Endothelial cell of umbilical vein (primary cell): ENCODE measurements around the gene OTUD1. TPM values are rescaled to one million over a fixed set of nuclear protein-coding genes. Genes with fewer than 3 reads are reported as not detected.

Source experiments
- BruUV-seq: library from RNA; stranded (reverse); fragments of 400-500 nt; replicated peaks from 2 replicates; lab custom pipeline; 2021; lab: Mats Ljungman, UMichigan
- CTCF ChIA-PET: fragments of 300-600, 350-600 bp; sonication (Branson Sonifier 250); formaldehyde crosslinking; loops from one replicate; lab custom pipeline; 2021; ENCODE audit warnings: antibody characterized with exemption, inconsistent platforms; lab: Charles Lee
- POLR2A ChIA-PET: fragments of 300-600, 350-600 bp; sonication (Branson Sonifier 250); formaldehyde crosslinking; loops from one replicate; lab custom pipeline; 2021; ENCODE audit warnings: antibody characterized with exemption, inconsistent platforms; lab: Charles Lee
- DNase-seq: peaks from one replicate; pipeline ENCODE4 v3.0.0-alpha.2; 2011; ENCODE audit warnings: low read depth, low spot score
- FAIRE-seq: peaks from 2 replicates; lab custom pipeline; 2011; peaks lifted over from hg19 to GRCh38; lab: Jason Lieb, UNC
- H2AFZ ChIP-seq: 2 replicates; pipeline ENCODE4 v1.6.0; 2012; ENCODE audit warnings: low read depth, low read length, control low read depth, inconsistent platforms
- H3K27ac ChIP-seq: 2 replicates; pipeline ENCODE4 v1.5.1; 2011; ENCODE audit warnings: low read depth, mild to moderate bottlenecking, control low read depth, low read length, moderate library complexity; ENCODE audit not compliant: insufficient read depth
- H3K27me3 ChIP-seq, 2 experiments: 2 replicates each; pipeline versions ENCODE4 v1.6.0 to v1.6.1; 2011; ENCODE audit warnings: low read length in 2 of 2, mixed read lengths in 1 of 2; ENCODE audit not compliant: control insufficient read depth in 2 of 2, insufficient read depth in 2 of 2
- H3K36me3 ChIP-seq, 2 experiments: 2 replicates in 1 of 2; 3 replicates in 1 of 2; pipeline ENCODE4 v1.5.1; 2011; ENCODE audit warnings: low read length in 2 of 2, mild to moderate bottlenecking in 1 of 2, moderate library complexity in 1 of 2; ENCODE audit not compliant: control insufficient read depth in 2 of 2, insufficient read depth in 2 of 2; ENCODE audit errors: extremely low read depth in 1 of 2
- H3K4me1 ChIP-seq: 3 replicates; pipeline ENCODE4 v1.5.1; 2011; ENCODE audit warnings: mild to moderate bottlenecking, low read length; ENCODE audit not compliant: control insufficient read depth, insufficient read depth; ENCODE audit errors: extremely low read depth
- H3K4me2 ChIP-seq: 2 replicates; pipeline ENCODE4 v1.6.1; 2011; ENCODE audit warnings: low read length, control low read depth, mixed read lengths; ENCODE audit not compliant: insufficient read depth
- H3K4me3 ChIP-seq, 3 experiments: fragments of 200-600 bp in 1 of 3; sonication (generic), shearing (Covaris generic) in 1 of 3; replicated peaks in 1 of 3; 2 replicates each; pipeline ENCODE4 v1.5.1; 2011 to 2016; ENCODE audit warnings: control low read depth in 3 of 3, low read length in 3 of 3, mild to moderate bottlenecking in 2 of 3, inconsistent platforms in 1 of 3, low read depth in 1 of 3, moderate library complexity in 1 of 3; ENCODE audit not compliant: insufficient read depth in 1 of 3
- H3K79me2 ChIP-seq: 2 replicates; pipeline ENCODE4 v1.6.0; 2012; ENCODE audit warnings: low read length, inconsistent platforms; ENCODE audit not compliant: control insufficient read depth, insufficient read depth
- H3K9ac ChIP-seq: replicated peaks from 2 replicates; pipeline ENCODE3; 2011; ENCODE audit warnings: low read length, control low read depth; ENCODE audit not compliant: insufficient read depth; ENCODE audit errors: extremely low read depth
- H3K9me1 ChIP-seq: replicated peaks from 3 replicates; pipeline ENCODE4 v1.6.0; 2011; ENCODE audit warnings: mild to moderate bottlenecking, low read length; ENCODE audit not compliant: control insufficient read depth, insufficient read depth; ENCODE audit errors: extremely low read depth
- H3K9me3 ChIP-seq: replicated peaks from 2 replicates; pipeline ENCODE4 v1.5.1; 2012; ENCODE audit warnings: low read length, inconsistent platforms; ENCODE audit not compliant: control insufficient read depth, insufficient read depth
- H4K20me1 ChIP-seq: replicated peaks from 2 replicates; pipeline ENCODE3; 2011; ENCODE audit warnings: mild to moderate bottlenecking, low read length; ENCODE audit not compliant: control insufficient read depth, insufficient read depth; ENCODE audit errors: extremely low read depth
- CTCF ChIP-seq, 2 donors: IDR thresholded peaks; 1 replicate in 1 of 2; 2 replicates in 1 of 2; pipeline ENCODE4 v1.5.1; 2011; ENCODE audit warnings: low read length in 2 of 2, mild to moderate bottlenecking in 2 of 2, moderate library complexity in 2 of 2, control low read depth in 1 of 2, inconsistent platforms in 1 of 2, low read depth in 1 of 2; ENCODE audit not compliant: insufficient read depth in 1 of 2; ENCODE audit errors: extremely low read depth in 1 of 2
- EZH2 ChIP-seq: IDR thresholded peaks from 2 replicates; pipeline ENCODE4 v1.6.1; 2012; ENCODE audit warnings: borderline replicate concordance, low read depth, mild to moderate bottlenecking, moderate library complexity, low read length, inconsistent platforms; ENCODE audit not compliant: severe bottlenecking
- FOS ChIP-seq: IDR thresholded peaks from 2 replicates; pipeline ENCODE4 v1.6.1; 2011; ENCODE audit warnings: mild to moderate bottlenecking, low read length, moderate library complexity, borderline replicate concordance; ENCODE audit not compliant: insufficient read depth
- GATA2 ChIP-seq: IDR thresholded peaks from 2 replicates; pipeline ENCODE4 v1.7.0; 2011; ENCODE audit warnings: low read depth, mild to moderate bottlenecking, moderate library complexity, mixed read lengths, low read length; ENCODE audit not compliant: insufficient read length, insufficient read depth
- JUN ChIP-seq: IDR thresholded peaks from 2 replicates; pipeline ENCODE4 v1.6.1; 2011; ENCODE audit warnings: borderline replicate concordance, low read depth; ENCODE audit not compliant: insufficient read length, insufficient read depth
- MYC ChIP-seq: IDR thresholded peaks from one replicate; pipeline ENCODE4 v1.6.1; 2011; ENCODE audit warnings: mild to moderate bottlenecking, low read depth, low read length
- POLR2A ChIP-seq: IDR thresholded peaks from 2 replicates; pipeline ENCODE4 v1.6.1; 2012; ENCODE audit warnings: low read depth, mild to moderate bottlenecking, control low read depth, low read length
- POLR2AphosphoS5 ChIP-seq: IDR thresholded peaks from 2 replicates; pipeline ENCODE4 v1.6.1; 2012; ENCODE audit warnings: low read depth, mild to moderate bottlenecking, control low read depth, low read length, moderate library complexity; ENCODE audit not compliant: insufficient read depth
- dilution Hi-C: fragments of 300-500 bp; cut with MboI; formaldehyde crosslinking; loops from one replicate; pipeline ENCODE4 v1.15.0; 2019; ENCODE audit warnings: low sequenced_read_pairs; ENCODE audit not compliant: extremely low pct_ligation_motif_present
- intact Hi-C: fragments of 100-400 bp; cut with micrococcal nuclease; formaldehyde crosslinking; loops from one replicate; pipeline ENCODE4 v1.10.0; 2022
- polyA plus RNA-seq, 4 experiments: library from polyadenylated mRNA; depleted of rRNA in 3 of 4; stranded (reverse) in 3 of 4; unstranded in 1 of 4; fragments of >200 nt; gene quantifications; 2 replicates each; pipeline versions ENCODE4 v1.2.1 to v1.2.3, GENCODE V29; 2011 to 2012; ENCODE audit warnings: missing spikeins in 1 of 4
- total RNA-seq: library from RNA; stranded (reverse); gene quantifications from 2 replicates; pipeline ENCODE4 v1.2.3, GENCODE V29; 2021
- TF ChIP-seq, protein P1 (sequence below): IDR thresholded peaks from 2 replicates; pipeline ENCODE4 v1.6.1; 2011; ENCODE audit not compliant: insufficient read depth, insufficient read length

Gene OTUD1
- total and polyA plus RNA-seq, 2 donors (not counting 3 experiments of a cell fraction or from before 2014, with no cell fraction given) = 2.2 to 4.8 TPM

- Histone ChIP-seq H3K4me1 (no peaks in the 10 kb centered on the region), H3K4me2 (no peak overlapping the region), H3K9ac (no peak overlapping the region), H4K20me1 (no peaks in the 10 kb centered on the region), H2AFZ (no peak overlapping the region), H3K9me1 (no peaks in the 10 kb centered on the region), H3K36me3 (no peaks in the 10 kb centered on the region), H3K79me2 (no peaks in the 10 kb centered on the region), H3K4me3 (no peak overlapping the region), H3K27ac (no peak overlapping the region), H3K27me3 (no peaks in the 10 kb centered on the region), H3K9me3 (no peaks in the 10 kb centered on the region)
- intact Hi-C loops (no loop called here), dilution Hi-C loops (no loop called here)
- FAIRE-seq (no peak), DNase-seq (no peak)
- TF ChIP-seq POLR2AphosphoS5 (no peak), MYC (no peak)
- TF ChIP-seq, protein P1, sequence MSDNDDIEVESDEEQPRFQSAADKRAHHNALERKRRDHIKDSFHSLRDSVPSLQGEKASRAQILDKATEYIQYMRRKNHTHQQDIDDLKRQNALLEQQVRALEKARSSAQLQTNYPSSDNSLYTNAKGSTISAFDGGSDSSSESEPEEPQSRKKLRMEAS = no peak
- no TSS peak for BruUV-seq
- ChIA-PET CTCF (no interaction called here), POLR2A (no interaction called here)
Measured at GRCh38 chr10:23478570-23478969, 39.7 kb downstream of the OTUD1 start.

GRCh38 chr10:23479798-23480473 lies 41.1 kb downstream of the OTUD1 start:
- Histone ChIP-seq H3K9me1 (no peaks in the 10 kb centered on the region), H3K79me2 (no peaks in the 10 kb centered on the region), H3K27ac (no peak overlapping the region), H3K4me3 (no peak overlapping the region), H3K4me1 (no peaks in the 10 kb centered on the region), H2AFZ (no peak overlapping the region), H3K4me2 (no peak overlapping the region), H3K9ac (no peak overlapping the region), H3K36me3 (no peaks in the 10 kb centered on the region), H4K20me1 (no peaks in the 10 kb centered on the region), H3K27me3 (no peaks in the 10 kb centered on the region), H3K9me3 (no peaks in the 10 kb centered on the region)
- BruUV-seq = no TSS peak
- intact Hi-C loops = no loop called here
- dilution Hi-C loops = no loop called here
- no peak for DNase-seq
- TF ChIP-seq EZH2 (no peak), FOS (no peak), POLR2A (no peak), JUN (no peak), MYC (no peak), CTCF (IDR thresholded peaks at IDR 0.05; ENCODE audit: extremely low read depth in 1 of 2, insufficient read depth in 1 of 2, low read depth in 1 of 2, low read length in 2 of 2) (no peak), GATA2 (no peak)
- TF ChIP-seq, protein P1 = no peak
- no peak for FAIRE-seq
- ChIA-PET CTCF (no interaction called here), POLR2A (no interaction called here)
